IMR-90 (cell line): ENCODE results near the gene GHDC. TPM values are rescaled to one million over a fixed set of nuclear protein-coding genes. Genes with fewer than 3 reads are reported as not detected.

ENCODE experiments used
- ATAC-seq: fragments of 200-7000 bp; cut with Tn5 transposase; 2 replicates; pipeline ENCODE4 v1.9.1; 2020; ENCODE audit warnings: low read depth, mild to moderate bottlenecking, moderate library complexity
- BruUV-seq: library from RNA; stranded (reverse); fragments of 400-500 nt; replicated peaks from 2 replicates; lab custom pipeline; 2021; lab: Mats Ljungman, UMichigan
- CTCF ChIA-PET: fragments of 300-600 bp; formaldehyde crosslinking; extraction: SDS; loops from one replicate; lab custom pipeline; 2021; ENCODE audit warnings: antibody characterized with exemption; lab: Yijun Ruan, JAX
- POLR2A ChIA-PET: fragments of 300-600 bp; sonication (Branson Sonifier 250); formaldehyde crosslinking; loops from one replicate; lab custom pipeline; 2022; ENCODE audit warnings: antibody characterized with exemption; ENCODE audit not compliant: unreplicated experiment; lab: Charles Lee
- DNase-seq: peaks from one replicate; pipeline ENCODE4 v3.0.0; 2013
- H2AFZ ChIP-seq: replicated peaks from 2 replicates; pipeline ENCODE3; 2013; ENCODE audit warnings: low read length, mild to moderate bottlenecking; ENCODE audit not compliant: poor library complexity
- H2AK5ac ChIP-seq: 2 replicates; pipeline ENCODE4 v1.6.1; 2013; ENCODE audit warnings: low read depth, low read length, inconsistent platforms
- H2AK9ac ChIP-seq: replicated peaks from 2 replicates; pipeline ENCODE3; 2013; ENCODE audit warnings: mild to moderate bottlenecking, low read depth, low read length, moderate library complexity; ENCODE audit not compliant: poor library complexity
- H2BK120ac ChIP-seq: 2 replicates; pipeline ENCODE4 v1.6.1; 2013; ENCODE audit warnings: low read depth, low read length, inconsistent platforms
- H2BK15ac ChIP-seq: 3 replicates; pipeline ENCODE4 v1.6.1; 2013; ENCODE audit warnings: low read depth, low read length, inconsistent platforms
- H2BK20ac ChIP-seq: 2 replicates; pipeline ENCODE4 v1.6.1; 2013; ENCODE audit warnings: low read depth, mild to moderate bottlenecking, inconsistent platforms, low read length, moderate library complexity
- H2BK5ac ChIP-seq: 2 replicates; pipeline ENCODE4 v1.6.1; 2013; ENCODE audit warnings: mild to moderate bottlenecking, low read depth, low read length, inconsistent platforms; ENCODE audit not compliant: poor library complexity, severe bottlenecking
- H3K14ac ChIP-seq: replicated peaks from 2 replicates; pipeline ENCODE4 v1.6.1; 2013; ENCODE audit warnings: low read depth, low read length, inconsistent platforms
- H3K18ac ChIP-seq: 2 replicates; pipeline ENCODE4 v1.6.1; 2013; ENCODE audit warnings: low read depth, low read length, control low read depth
- H3K23ac ChIP-seq: 2 replicates; pipeline ENCODE4 v1.6.1; 2013; ENCODE audit warnings: low read depth, low read length, inconsistent platforms
- H3K27ac ChIP-seq: 2 replicates; pipeline ENCODE4 v1.5.1; 2013; ENCODE audit warnings: mild to moderate bottlenecking, control low read depth, low read length; ENCODE audit not compliant: insufficient read depth
- H3K27me3 ChIP-seq: 2 replicates; pipeline ENCODE4 v1.6.1; 2013; ENCODE audit warnings: low read length; ENCODE audit not compliant: control insufficient read depth, insufficient read depth
- H3K36me3 ChIP-seq: 2 replicates; pipeline ENCODE4 v1.6.1; 2013; ENCODE audit warnings: low read length, mixed read lengths; ENCODE audit not compliant: control insufficient read depth, insufficient read depth
- H3K4ac ChIP-seq: 2 replicates; pipeline ENCODE4 v1.6.1; 2013; ENCODE audit warnings: low read depth, low read length, inconsistent platforms
- H3K4me1 ChIP-seq: 2 replicates; pipeline ENCODE4 v1.6.1; 2013; ENCODE audit warnings: low read length, mixed read lengths; ENCODE audit not compliant: control insufficient read depth, insufficient read depth
- H3K4me2 ChIP-seq: 2 replicates; pipeline ENCODE4 v1.6.1; 2013; ENCODE audit warnings: low read depth, mild to moderate bottlenecking, control low read depth, low read length, moderate library complexity
- H3K4me3 ChIP-seq: 2 replicates; pipeline ENCODE4 v1.5.1; 2013; ENCODE audit warnings: low read depth, mild to moderate bottlenecking, control low read depth, low read length, moderate library complexity; ENCODE audit not compliant: insufficient read depth
- H3K56ac ChIP-seq: 2 replicates; pipeline ENCODE4 v1.6.1; 2013; ENCODE audit warnings: low read length, inconsistent platforms; ENCODE audit not compliant: insufficient read depth; ENCODE audit errors: extremely low read depth
- H3K79me1 ChIP-seq, 2 experiments: 2 replicates each; pipeline ENCODE4 v1.6.1; 2013; ENCODE audit warnings: low read length in 2 of 2, inconsistent platforms in 1 of 2, low read depth in 1 of 2
- H3K9ac ChIP-seq: 2 replicates; pipeline ENCODE4 v1.6.1; 2013; ENCODE audit warnings: low read depth, low read length, control low read depth
- H3K9me1 ChIP-seq: 2 replicates; pipeline ENCODE4 v1.6.1; 2013; ENCODE audit warnings: low read length, inconsistent platforms; ENCODE audit not compliant: insufficient read depth
- H3K9me3 ChIP-seq: 2 replicates; pipeline ENCODE4 v1.6.1; 2013; ENCODE audit warnings: low read length; ENCODE audit not compliant: control insufficient read depth, insufficient read depth
- H4K20me1 ChIP-seq: 2 replicates; pipeline ENCODE4 v1.6.1; 2013; ENCODE audit warnings: low read length, inconsistent platforms; ENCODE audit not compliant: insufficient read depth
- H4K5ac ChIP-seq: 2 replicates; pipeline ENCODE4 v1.6.1; 2013; ENCODE audit warnings: mild to moderate bottlenecking, low read depth, low read length, control low read depth
- H4K8ac ChIP-seq, 2 experiments: 2 replicates each; pipeline ENCODE4 v1.6.1; 2013; ENCODE audit warnings: low read depth in 2 of 2, low read length in 2 of 2, control low read depth in 1 of 2, inconsistent platforms in 1 of 2
- H4K91ac ChIP-seq: 2 replicates; pipeline ENCODE4 v1.6.1; 2013; ENCODE audit warnings: low read depth, low read length, inconsistent platforms; ENCODE audit not compliant: insufficient read depth
- BHLHE40 ChIP-seq: fragments of 150-350 bp; IDR thresholded peaks from 2 replicates; pipeline ENCODE4 v1.6.1; 2016; ENCODE audit warnings: mild to moderate bottlenecking, low read depth, low read length
- CHD1 ChIP-seq: IDR thresholded peaks from 2 replicates; pipeline ENCODE4 v1.6.1; 2012; ENCODE audit warnings: low read depth, low read length, improper control_type of control experiment
- FOS ChIP-seq: fragments of 150-350 bp; IDR thresholded peaks from 2 replicates; pipeline ENCODE4 v1.6.1; 2016; ENCODE audit warnings: low read depth, low read length
- MAZ ChIP-seq: IDR thresholded peaks from 2 replicates; pipeline ENCODE4 v1.6.1; 2012; ENCODE audit warnings: low read depth, mild to moderate bottlenecking, low read length, improper control_type of control experiment, moderate library complexity, borderline replicate concordance
- MXI1 ChIP-seq: IDR thresholded peaks from 2 replicates; pipeline ENCODE4 v1.6.1; 2012; ENCODE audit warnings: low read depth, mild to moderate bottlenecking, low read length, moderate library complexity, borderline replicate concordance
- NFE2L2 ChIP-seq: fragments of 150-350 bp; IDR thresholded peaks from 2 replicates; pipeline ENCODE4 v1.6.1; 2016; ENCODE audit warnings: low read depth, mild to moderate bottlenecking, low read length
- RAD21 ChIP-seq: IDR thresholded peaks from 2 replicates; pipeline ENCODE4 v1.6.1; 2012; ENCODE audit warnings: low read length, improper control_type of control experiment
- RFX5 ChIP-seq: IDR thresholded peaks from 2 replicates; pipeline ENCODE4 v1.8.0; 2012; ENCODE audit warnings: low read depth, mild to moderate bottlenecking, low read length, moderate library complexity
- SMC3 ChIP-seq: fragments of 150-350 bp; IDR thresholded peaks from 2 replicates; pipeline ENCODE4 v1.6.1; 2016; ENCODE audit warnings: low read depth, mild to moderate bottlenecking, antibody characterized with exemption, low read length, moderate library complexity
- WGBS, 2 experiments: methylation state at CpG; one replicate each; pipeline versions ENCODE4 v1.1.5 to v1.1.7; 2013; ENCODE audit warnings: missing lambda C conversion rate in 2 of 2; ENCODE audit not compliant: insufficient read length in 1 of 2; ENCODE audit errors: extremely low coverage in 2 of 2; 5-methylcytosine and 5-hydroxymethylcytosine counted together
- dilution Hi-C: fragments of 300-500 bp; cut with HindIII; formaldehyde crosslinking; loops from one replicate; pipeline ENCODE4 v1.14.3; 2018; ENCODE audit warnings: low sequenced_read_pairs; ENCODE audit not compliant: unreplicated experiment
- in situ Hi-C: fragments of 300-500 bp; cut with MboI; formaldehyde crosslinking; loops from 3 replicates; pipeline ENCODE4 v1.14.3; 2019; ENCODE audit warnings: low sequenced_read_pairs, inconsistent platforms, mixed read lengths
- intact Hi-C: fragments of 100-400 bp; cut with micrococcal nuclease; formaldehyde crosslinking; loops from 2 replicates; pipeline ENCODE4 v1.10.0; 2022
- polyA plus RNA-seq, 3 experiments: library from polyadenylated mRNA; depleted of rRNA; stranded (reverse); fragments of >200 nt; gene quantifications; 2 replicates each; pipeline ENCODE4 v1.2.3, GENCODE V29; 2012; ENCODE audit warnings: low replicate concordance in 1 of 3
- total RNA-seq: library from RNA; depleted of rRNA; stranded (reverse); fragments of >200 nt; gene quantifications from 2 replicates; pipeline ENCODE4 v1.2.3, GENCODE V29; 2012
- TF ChIP-seq, protein P1 (sequence below): conservative IDR thresholded peaks from 2 replicates; pipeline ENCODE4 v1.5.1; 2012; ENCODE audit warnings: mild to moderate bottlenecking, low read depth, low read length, improper control_type of control experiment
- TF ChIP-seq, protein P2 (sequence below): fragments of 150-350 bp; IDR thresholded peaks from 2 replicates; pipeline ENCODE4 v1.6.1; 2017; ENCODE audit warnings: mild to moderate bottlenecking, antibody characterized with exemption, low read length, low read depth
- TF ChIP-seq, protein P3 (sequence below): fragments of 150-350 bp; IDR thresholded peaks from 2 replicates; pipeline ENCODE4 v1.6.1; 2016; ENCODE audit warnings: low read depth, mild to moderate bottlenecking, low read length, moderate library complexity, borderline replicate concordance

Gene GHDC
- total and polyA plus RNA-seq, 2 of the 4 experiments (the other 2 are of a cell fraction), result 5.2 to 8.1 TPM

DNA sequence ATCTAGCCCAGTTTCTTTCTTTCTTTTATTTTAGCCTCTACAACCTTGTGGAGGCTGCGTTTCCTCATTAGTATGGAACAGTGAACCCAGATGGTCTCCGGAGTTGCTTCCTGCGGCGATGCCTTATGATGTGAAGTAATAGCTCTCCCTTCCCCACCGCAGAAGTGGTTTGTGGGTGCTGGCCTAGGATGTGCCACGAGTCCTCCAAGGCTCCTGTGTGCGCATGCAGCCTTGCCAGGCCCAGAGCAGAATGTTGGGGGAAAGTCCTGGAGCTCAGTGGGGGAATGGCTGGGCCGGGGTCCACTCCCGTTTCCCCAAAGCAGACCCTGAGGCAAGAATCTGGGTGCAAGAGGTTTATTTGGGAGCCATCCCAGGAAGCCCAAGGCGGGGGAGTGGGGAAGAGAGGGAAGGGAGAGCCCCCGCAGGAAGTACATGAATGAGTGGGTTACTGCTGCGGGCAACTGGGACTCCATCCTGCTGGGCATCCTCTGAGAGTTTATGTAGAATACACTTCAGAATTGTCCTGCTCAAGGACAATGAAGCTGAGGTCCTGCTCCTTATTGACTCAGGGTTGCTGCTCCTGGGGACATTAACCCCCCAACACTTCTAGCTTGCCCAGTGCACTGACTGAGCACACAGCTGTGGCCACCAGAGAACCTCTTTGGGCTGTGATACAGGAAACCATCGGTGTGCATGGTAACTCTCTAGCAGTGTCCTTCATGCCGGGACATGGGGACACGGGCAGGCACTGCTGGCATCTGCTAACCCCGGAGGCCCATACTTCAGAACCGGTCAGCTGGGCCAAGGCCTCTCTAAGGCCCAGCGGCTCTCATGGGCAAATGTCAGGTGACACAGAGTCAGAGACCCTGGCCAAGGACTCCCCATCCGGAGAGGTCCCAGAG, 5.3 kb downstream of the GHDC start (continued):
- TF ChIP-seq, protein P1, sequence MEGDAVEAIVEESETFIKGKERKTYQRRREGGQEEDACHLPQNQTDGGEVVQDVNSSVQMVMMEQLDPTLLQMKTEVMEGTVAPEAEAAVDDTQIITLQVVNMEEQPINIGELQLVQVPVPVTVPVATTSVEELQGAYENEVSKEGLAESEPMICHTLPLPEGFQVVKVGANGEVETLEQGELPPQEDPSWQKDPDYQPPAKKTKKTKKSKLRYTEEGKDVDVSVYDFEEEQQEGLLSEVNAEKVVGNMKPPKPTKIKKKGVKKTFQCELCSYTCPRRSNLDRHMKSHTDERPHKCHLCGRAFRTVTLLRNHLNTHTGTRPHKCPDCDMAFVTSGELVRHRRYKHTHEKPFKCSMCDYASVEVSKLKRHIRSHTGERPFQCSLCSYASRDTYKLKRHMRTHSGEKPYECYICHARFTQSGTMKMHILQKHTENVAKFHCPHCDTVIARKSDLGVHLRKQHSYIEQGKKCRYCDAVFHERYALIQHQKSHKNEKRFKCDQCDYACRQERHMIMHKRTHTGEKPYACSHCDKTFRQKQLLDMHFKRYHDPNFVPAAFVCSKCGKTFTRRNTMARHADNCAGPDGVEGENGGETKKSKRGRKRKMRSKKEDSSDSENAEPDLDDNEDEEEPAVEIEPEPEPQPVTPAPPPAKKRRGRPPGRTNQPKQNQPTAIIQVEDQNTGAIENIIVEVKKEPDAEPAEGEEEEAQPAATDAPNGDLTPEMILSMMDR, result no peak

DNA sequence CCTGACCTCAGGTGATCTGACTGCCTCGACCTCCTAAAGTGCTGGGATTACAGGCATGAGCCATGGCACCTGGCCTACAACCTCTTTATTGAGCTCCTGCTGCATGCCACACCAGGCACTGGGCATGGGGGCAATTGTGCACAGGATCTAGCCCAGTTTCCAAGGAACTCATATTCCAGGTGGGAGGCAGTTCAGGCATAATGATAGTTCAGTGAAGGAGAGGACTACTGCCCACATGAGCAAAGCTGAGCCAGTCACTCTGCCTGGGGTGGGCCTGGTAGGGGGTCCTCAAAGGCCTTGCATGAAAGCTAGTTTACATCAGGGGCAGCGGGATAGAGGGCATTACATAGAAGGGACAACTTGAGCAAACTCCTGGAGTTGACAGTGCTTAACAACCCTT, 6.5 kb downstream of the GHDC start:
- H3K79me1 ChIP-seq, result no peaks in the 10 kb centered on the region
- ChIA-PET CTCF (no interaction called here), POLR2A (interaction anchor here (0.6 kb wide), 1 partner anchor 161 kb away, joined by 3 read pairs; no protein-coding TSS in a partner anchor)
- DNase-seq (no peak), ATAC-seq (no peak)
- H4K8ac ChIP-seq, result no peak overlapping the region
- BruUV-seq, result no TSS peak
- no peak overlapping the region for H3K4ac ChIP-seq
- intact Hi-C loops, result no loop called here
- H2AK5ac ChIP-seq, result no peak overlapping the region
- no peak overlapping the region for H3K4me2 ChIP-seq
- H2AFZ ChIP-seq, result no peak overlapping the region
- no peak overlapping the region for H4K5ac ChIP-seq
- H3K23ac ChIP-seq, result no peak overlapping the region
- 43% methylated on average over 1 of the region's 2 CpGs; no CpG with 5 or more reads in 1 of the 2 experiments for WGBS, 2 experiments
- H2BK15ac ChIP-seq, result no peak overlapping the region
- H2AK9ac ChIP-seq, result no peak overlapping the region
- H2BK20ac ChIP-seq, result no peak overlapping the region
- no peak overlapping the region for H3K4me3 ChIP-seq
- H3K18ac ChIP-seq, result no peak overlapping the region
- no peak overlapping the region for H3K27ac ChIP-seq
- no peaks in the 10 kb centered on the region for H3K36me3 ChIP-seq
- no peak overlapping the region for H2BK5ac ChIP-seq
- H3K4me1 ChIP-seq, result peaks cover 7% of the 10 kb centered on the region
- H3K9me1 ChIP-seq, result 0 out of 2 replicates have a peak, but pooled peaks cover 3% of the 10 kb centered on the region
- H4K91ac ChIP-seq, result no peak overlapping the region
- H3K27me3 ChIP-seq, result no peaks in the 10 kb centered on the region; the same call in 1 of the 2 replicates
- H3K9me3 ChIP-seq, result no peaks in the 10 kb centered on the region
- H4K20me1 ChIP-seq, result no peaks in the 10 kb centered on the region
- H3K14ac ChIP-seq, result no peak overlapping the region
- H3K56ac ChIP-seq, result no peak overlapping the region
- no peak overlapping the region for H2BK120ac ChIP-seq
- no peak overlapping the region for H3K9ac ChIP-seq
- in situ Hi-C loops, result no loop called here
- dilution Hi-C loops, result no loop called here
- TF ChIP-seq, protein P2, sequence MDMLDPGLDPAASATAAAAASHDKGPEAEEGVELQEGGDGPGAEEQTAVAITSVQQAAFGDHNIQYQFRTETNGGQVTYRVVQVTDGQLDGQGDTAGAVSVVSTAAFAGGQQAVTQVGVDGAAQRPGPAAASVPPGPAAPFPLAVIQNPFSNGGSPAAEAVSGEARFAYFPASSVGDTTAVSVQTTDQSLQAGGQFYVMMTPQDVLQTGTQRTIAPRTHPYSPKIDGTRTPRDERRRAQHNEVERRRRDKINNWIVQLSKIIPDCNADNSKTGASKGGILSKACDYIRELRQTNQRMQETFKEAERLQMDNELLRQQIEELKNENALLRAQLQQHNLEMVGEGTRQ, result no peak
- TF ChIP-seq, protein P3, sequence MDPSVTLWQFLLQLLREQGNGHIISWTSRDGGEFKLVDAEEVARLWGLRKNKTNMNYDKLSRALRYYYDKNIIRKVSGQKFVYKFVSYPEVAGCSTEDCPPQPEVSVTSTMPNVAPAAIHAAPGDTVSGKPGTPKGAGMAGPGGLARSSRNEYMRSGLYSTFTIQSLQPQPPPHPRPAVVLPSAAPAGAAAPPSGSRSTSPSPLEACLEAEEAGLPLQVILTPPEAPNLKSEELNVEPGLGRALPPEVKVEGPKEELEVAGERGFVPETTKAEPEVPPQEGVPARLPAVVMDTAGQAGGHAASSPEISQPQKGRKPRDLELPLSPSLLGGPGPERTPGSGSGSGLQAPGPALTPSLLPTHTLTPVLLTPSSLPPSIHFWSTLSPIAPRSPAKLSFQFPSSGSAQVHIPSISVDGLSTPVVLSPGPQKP, result no peak
- TF ChIP-seq BHLHE40, result no peak
- no peak for TF ChIP-seq CHD1
- TF ChIP-seq FOS, result no peak
- no peak for TF ChIP-seq MAZ
- no peak for TF ChIP-seq MXI1
- TF ChIP-seq RAD21, result no peak
- no peak for TF ChIP-seq NFE2L2
- TF ChIP-seq SMC3, result no peak
- TF ChIP-seq RFX5, result no peak
